HG03039 (cell line): ENCODE results near the gene KREMEN1.
"Not testable (repeated sequence)": the region's sequence is repeated elsewhere in the genome, so short reads cannot be mapped to it uniquely, and the experiment has no call there.

Experiments
- ATAC-seq: cut with Tn5 transposase; IDR thresholded peaks from one replicate; pipeline ENCODE4 v1.9.1; 2021; ENCODE audit warnings: mild to moderate bottlenecking, moderate library complexity; ENCODE audit not compliant: unreplicated experiment

The KREMEN1 gene

DNA sequence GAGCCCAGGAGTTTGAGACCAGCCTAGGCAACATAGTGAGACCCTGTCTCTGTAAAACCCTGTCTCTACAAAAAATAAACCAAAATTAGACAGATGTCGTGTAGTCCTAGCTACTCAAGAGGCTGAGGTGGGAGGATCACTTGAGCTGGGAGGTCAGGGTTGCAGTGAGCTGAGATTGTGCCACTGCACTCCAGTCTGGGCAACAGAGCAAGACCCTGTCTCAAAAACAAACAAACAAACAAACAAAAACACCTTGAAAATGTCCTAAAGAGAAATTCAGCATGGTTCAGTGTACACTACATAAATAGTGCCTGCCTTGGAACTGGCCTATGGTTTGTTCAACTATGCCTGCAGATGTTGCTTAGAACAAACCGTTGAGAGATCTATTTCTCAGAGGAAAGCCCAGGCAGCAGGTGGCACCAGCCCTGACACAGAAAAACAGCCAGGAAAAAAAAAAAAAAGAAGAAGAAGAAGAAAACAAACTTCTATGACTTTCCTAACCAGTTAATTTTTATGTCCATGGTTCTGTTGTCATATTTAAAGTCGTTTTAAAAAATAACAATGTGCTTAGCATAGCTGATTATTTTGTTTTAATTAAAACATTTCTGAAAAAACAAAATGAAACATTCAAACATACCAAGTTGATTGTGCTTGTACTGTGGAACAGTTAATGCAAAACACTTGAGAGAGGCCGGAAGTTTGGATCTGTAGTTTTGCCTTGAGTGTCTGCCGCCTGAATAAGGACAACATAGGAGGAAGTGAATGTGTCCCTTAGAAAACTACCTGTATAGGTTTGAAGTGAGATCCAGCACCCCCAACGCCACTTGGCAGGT lies 5.4 kb downstream of the KREMEN1 start:
- no peak for ATAC-seq

DNA sequence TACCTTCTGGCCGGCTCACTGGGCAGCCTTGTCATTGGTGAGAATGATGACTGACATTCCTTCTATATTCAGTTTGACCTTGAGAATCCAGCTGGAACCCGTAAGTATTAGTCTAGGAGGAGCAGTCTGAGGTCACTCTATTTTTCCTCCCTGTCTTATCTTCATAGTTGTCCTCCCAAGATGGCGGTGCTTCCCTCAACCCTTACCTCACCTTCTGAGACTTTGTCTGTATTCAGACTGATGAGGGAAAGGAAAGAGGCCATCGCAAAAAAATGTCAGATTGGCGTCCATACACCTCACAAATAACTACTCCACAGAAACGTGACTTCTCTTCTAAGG lies 6.0 kb downstream of the KREMEN1 start:
- ATAC-seq, result no peak

DNA sequence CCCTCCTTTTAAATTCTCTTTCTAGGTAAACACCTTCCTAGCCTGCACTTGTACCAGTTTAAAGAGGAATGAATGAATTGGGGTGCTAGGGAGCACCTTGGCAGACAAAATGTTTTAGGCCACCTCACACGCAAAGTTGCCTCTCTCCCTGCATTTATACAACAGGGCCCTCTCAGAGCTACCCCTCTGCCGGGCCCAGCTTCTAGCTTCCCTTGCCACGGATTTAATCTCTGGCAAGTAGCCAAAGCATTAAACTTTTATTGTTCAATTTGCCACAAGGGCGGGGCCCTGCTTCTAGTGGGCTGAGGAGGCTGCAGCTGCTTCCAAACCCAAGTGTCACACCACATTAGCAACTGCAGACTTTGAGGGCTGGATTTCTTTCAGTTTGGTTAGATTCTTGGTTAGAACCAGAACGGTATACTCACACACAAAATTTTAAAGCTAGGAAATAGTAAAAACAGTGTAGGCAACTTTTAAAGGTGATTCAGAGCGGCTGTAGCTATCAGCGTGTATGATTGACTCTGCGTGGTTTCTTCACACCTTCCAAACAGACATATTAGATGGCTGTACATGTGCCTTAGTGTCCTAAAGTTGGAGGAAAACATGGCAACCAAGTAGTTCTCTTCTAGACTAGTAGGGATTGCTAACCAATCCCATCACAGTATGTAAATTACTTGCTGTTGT lies 6.5 kb downstream of the KREMEN1 start:
- no peak for ATAC-seq

DNA sequence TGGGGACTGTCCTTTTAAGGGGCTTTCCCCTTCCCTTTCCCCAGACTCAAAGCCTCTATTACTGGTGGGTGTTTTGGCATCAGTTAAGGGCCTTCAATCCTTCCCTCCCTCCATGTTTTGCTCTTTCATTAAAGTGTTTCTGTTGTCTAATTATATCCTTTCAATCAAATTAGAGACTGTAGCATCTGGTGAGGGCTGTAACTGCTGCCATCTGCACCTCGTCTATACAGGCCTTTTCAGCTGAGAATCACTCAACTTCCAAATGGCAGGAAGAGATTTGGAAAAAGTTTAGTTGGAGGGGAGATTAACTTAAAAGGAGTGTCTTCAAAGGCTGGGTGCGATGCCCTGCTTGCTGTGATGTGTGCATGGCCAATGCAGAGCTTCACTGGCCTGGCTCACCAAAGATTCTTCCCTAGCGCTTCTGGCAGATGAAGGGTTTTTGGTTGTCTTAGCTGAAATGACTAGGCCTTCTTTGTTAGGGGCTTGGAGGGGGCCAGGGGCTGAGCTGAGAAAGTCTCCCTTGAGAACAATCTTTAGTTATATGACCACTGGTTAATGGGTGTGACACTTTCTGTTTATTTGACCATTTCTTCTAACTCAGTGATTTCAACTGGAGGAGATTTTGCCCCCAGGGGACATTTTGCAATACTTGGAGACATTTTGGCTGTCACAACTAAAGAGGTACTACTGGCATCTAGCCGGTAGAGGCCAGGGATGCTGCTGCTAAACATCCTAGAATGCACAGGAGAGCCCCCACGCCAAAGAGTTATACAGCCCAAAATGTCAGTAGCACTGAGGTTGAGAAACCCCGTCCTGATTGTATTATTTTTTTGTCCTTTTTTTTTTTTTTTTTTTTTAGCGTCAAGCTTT lies 7.5 kb downstream of the KREMEN1 start:
- no peak for ATAC-seq

DNA sequence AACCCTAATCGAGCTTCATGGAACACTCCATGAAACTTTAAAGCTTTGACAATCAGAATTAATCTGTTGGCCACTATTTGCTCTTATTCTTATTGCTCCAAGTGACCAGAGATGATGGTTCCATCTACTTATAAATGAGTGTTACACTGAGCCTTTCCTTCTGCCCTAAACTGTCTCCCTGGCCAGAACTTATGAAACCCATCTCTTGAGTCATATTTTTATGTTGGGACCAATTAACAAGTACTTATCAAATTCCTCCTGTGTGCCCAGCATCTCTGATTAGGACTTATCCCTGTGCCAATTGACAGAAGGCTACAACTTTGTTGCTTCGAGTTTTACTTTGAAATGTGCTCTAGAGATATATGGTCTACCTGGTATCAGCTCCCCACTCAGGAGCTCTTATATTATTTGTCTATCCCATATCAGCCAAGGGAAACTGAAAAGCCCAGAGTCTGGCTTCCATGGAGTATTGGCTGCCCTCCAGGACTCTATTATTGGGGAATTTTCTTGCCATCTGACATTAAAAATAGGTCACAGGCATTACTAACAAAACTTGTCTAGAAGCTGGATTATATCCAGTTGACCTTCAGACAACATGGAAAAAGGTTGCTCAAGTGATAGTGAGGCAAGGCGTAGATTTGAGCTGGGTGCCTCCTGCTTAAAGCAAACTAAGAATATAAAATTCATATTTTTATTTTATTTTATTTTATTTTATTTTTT lies 8.8 kb downstream of the KREMEN1 start:
- ATAC-seq, result no peak

DNA sequence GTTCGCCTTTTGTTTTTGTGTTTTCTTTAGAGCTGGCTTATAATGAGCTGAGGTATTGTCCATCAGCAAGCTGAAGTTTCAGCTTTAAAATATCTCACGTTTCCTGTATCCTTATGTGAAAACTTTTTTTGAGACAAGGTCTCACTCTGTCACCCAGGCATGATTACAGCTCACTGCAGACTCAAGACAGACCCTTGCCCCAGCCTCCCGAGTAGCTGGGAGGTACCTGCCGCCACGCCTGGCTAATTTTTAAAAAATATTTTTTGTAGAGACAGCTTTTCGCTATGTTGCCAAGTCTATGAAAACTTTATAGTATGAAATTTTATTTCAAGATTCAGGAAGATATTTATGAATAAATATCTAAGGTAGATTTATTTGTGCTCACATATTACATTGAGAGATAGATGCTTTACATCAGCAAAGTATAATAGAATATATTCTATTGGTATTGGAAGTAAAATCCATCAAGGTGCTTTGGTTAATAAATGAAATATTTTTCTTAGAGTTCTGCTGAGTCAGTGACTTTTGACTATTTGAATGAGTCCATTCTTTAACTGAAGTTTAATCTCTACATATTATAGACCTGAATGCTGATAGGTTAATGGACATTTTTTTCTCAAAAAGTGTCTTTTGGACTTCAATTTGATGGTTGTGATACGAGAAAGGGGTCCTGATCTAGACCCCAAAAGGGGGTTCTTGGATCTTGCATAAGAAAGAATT lies 10.2 kb downstream of the KREMEN1 start:
- no peak for ATAC-seq

DNA sequence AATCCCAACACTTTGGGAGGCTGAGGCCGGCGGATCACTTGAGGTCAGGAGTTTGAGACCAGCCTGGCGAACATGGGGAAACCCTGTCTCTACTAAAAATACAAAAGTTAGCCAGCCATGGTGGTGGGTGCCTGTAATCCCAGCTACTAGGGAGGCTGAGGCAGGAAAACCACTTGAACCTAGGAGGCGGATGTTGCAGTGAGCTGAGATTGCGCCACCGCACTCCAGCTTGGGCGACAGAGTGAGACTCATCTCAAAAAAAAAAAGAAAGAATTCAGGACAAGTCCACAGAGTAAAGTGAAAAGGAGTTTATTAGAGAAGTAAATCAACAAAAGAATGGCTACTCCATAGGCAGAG lies 10.7 kb downstream of the KREMEN1 start:
- not testable (repeated sequence) for ATAC-seq

DNA sequence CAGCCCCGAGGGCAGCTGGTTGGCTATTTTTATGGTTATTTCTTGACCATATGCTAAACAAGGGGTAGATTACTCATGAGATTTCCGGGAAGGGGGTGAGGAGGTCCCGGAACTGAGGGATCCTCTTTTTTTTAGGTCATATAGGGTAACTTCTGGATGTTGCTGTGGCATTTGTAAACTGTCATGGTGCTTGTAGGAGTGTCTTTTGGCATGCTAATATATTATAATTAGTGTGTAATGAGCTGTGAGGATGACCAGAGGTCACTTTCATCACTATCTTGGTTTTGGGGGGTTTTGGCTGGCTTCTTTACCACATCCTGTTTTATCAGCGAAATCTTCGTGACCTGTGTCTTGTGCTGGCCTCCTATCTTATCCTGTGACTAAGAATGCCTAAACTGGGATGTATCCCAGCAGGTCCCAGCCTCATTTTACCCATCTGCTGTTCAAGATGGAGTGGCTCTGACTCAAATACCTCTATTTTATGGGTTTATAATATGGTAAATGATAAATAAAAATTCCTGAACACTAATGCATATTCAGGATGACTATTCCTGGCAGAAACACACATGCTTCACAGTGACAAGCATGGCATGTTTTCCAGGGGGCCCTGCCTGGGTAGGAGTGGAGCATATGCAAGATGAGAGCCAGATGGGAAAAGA lies 11.2 kb downstream of the KREMEN1 start:
- ATAC-seq, result no peak

DNA sequence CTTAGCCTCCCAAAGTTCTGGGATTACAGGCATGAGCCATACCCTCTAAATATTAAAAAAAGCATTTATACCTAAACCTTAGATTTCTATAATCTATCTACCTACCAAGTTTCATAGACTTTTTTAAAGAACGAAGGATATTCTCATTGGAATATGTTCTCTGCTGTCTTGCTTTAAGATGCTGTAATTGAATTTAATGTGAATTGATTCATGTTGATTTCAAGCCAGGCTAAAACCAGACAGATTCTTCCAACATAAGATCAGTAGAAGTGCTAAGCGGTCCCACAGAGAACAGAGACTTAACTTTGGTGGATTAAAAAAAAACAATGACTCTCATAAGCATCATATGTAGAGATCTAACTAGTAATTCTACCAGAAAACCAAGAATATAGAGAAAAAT lies 14.2 kb downstream of the KREMEN1 start:
- ATAC-seq, result no peak

DNA sequence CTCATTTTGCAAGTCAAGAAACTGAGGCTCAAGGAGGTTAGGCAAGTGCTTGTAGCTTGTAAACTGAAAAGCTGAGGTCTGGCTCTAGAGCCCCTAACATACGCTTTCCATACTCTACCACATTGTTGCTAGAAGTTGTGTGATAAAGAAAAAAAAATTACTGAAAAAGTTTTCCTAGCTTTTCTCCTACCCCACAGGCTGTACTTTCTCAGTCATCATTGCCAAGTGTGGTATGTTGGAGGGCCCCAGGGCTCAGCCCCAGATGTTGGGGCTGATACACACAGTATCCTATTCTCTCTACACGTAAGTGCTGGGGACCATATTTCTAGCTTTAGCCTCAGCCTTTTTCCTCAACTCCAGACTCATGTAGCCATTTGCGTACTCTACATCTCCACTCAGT lies 16.0 kb downstream of the KREMEN1 start:
- no peak for ATAC-seq

DNA sequence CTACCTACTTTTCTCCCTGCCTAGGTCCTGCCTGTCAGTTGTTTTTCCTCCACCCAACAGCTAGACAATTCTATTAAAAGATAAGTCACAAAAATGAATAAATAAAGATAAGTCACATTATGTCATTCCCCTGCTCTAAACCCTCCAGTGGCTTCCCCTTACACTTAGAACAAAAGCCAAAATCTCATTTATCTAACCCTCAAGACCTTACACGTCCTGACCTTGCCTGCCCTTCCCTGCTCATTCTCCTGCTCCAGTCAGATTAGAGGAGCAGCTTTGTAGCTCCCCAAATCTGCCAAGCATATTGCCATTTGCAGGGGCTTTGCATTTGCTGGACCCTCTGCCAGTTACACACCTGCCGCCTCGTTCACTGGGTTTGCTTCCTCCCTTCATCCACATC lies 16.7 kb downstream of the KREMEN1 start:
- no peak for ATAC-seq

DNA sequence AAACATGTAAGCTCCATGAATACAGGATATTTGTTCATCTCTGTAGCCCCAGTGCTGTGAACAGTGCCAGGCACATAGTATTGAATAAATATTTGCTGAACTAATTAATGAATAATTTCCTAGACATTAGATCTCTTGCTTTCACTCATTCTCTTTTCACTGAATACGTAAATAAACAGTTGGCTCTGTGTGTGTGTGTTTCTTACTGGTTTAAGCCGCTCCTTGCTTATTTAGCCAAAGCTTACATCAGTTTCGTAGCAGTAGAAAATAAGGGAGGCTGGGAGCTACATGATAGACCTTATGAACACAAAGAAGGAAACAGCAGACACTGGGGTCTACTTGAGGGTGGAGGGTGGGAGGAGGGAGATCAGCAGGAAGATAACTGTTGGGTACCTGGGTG lies 17.2 kb downstream of the KREMEN1 start:
- ATAC-seq, result no peak

DNA sequence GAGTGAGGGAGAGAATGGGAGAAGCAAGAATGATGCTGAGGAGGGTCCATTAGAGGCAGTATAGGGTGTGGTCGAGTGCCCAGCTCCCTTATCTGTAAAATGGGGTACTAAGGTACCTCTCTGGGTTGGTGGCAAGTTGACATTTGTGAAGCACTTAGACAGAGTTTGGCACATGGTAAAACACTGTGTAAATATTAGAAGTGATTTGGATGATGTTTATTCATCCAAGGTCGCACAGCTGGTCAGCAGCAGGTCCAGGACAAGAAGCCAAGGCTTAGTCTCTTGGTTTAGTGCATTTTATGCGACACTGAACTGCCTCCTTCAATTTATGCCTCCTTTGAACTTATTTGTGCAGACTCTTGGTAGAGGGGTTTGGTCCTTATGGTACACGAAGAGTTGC lies 19.4 kb downstream of the KREMEN1 start:
- no peak for ATAC-seq

DNA sequence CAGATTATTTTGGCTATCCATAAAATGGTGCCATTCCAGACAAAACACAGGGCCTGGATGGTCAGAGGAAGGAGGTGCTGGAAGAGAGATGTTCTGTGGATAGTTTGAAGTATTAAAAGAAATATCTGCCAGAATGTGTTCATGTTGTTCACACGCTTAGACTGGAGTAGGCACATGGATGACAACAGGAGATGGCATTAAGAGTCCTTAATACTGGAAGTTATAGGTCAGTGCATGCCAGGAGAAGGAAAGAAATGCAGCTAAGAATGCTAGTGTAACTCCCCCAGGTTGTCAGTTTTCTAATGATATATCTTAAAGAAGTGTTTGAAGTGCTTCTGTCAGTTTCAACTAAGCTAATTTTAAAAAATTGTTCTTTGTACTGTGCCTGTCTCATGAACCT lies 20.2 kb downstream of the KREMEN1 start:
- ATAC-seq, result no peak

DNA sequence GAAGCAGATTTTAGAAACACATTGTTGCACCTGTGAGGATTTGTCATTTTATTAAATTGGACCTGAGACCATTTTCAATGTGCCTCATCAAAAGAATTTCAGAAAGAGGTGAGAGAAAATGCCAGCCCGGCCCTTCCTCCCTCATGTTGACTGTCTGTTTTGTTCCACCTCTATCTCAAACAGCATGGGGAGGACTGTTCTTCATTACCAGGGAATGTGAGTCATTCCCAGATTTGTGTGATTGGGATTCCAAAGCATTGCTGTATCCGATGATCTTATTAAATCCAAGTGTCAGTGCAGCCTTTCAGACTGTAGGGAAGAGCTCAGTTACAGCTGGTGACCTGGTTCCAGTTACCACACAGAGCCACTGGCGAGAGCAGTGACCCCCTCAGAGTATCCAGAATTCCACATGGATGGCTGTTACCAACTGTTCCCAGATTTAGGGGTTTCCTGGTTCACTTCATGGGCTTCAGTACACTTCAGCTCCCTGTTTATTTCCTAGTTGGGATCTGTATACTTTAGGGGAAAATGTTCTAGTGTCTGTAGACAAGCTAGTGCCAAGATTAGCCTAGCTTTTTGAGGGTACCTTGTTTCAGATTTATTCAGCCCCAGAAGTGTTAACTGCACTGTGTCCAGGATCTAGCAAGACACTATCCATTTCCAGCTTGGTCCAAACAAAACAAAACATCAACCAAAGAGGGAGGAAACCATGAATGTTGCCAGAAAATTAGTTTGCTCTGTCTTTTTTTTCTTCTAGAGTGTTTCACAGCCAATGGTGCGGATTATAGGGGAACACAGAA lies 20.9 kb downstream of the KREMEN1 start:
- no peak for ATAC-seq

DNA sequence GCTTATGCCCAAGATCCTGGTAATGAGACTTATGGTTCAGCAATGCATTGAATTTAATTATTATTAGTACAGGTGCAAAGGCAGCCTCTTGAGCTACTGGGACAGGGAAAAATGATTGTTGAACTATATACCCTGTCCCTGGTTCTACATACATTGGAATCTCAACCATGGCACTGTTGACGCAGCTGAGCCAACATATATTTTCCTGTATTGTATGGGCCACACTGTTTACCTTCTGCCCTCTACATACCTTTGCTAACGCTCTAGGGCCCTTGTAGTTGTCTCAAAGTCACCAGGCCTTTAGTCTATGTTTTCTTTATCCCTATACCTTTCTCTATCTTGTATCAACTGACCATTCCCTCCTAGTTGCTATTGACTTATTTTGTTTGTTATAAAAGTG lies 22.6 kb downstream of the KREMEN1 start:
- ATAC-seq, result no peak

DNA sequence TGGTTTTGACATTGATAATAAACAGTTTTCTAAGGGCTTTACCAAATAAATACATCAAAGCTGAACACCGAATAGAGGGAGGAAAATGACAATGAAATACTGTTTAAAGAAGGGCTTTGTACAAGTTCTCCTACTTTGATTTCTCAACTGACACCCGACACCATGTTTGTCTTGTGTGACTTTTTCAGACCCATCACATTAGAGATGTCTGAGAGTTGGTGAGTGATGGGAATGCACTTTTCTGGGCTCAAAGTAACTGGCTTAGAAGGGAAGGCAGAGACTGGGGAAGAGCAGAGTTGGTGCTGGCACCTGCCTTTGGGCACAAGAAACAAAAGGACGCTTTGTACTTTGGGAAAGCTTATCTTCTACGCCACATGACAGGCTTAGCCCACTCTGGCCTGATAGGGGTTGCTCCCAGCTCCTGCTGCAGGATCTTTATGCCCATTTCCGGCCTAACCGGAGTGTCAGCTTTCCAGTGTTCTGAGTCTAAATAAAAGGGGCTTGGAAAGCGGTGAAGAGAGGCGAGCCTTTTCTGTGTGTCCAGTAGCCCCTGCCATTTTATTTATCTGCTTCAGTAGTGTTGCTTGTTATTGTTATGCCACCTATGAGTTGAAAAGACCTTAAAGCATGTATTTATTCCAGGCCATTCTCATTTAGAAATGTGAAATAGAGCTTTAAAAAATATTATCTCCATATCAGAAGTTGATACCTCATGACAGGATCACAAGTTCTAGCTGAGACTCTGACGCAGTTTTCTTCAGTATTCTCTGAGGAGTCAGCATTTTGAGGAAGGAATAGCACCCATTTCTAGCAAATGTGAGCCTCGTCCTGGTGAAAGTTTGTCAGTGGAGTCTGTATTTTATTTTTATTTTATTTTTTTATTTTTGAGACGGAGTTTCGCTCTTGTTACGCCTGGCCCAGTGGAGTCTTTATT lies 24.2 kb downstream of the KREMEN1 start:
- ATAC-seq, result no peak

DNA sequence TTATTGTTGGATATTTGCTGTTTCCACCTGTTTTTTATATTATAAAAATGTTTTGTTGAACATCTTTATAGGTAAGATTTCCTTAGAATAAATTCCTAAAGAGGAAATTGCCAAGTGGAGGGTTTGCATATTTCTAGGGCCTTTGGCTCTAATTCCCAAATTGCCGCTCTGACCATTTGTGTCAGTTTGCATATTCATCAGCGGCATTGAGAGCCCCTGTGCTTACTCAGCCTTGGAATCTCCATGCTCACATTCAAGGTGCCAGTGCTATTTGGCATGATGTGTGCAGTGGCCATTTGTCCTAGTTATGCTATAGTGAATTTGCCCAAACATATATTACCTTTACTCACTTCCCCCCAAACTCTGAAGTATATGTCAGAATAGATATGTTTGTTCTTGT lies 25.5 kb downstream of the KREMEN1 start:
- ATAC-seq, result no peak
